CD4-positive, alpha-beta memory T cell (primary cell): ENCODE measurements around the gene TMEM38B. TPM values are rescaled to one million over a fixed set of nuclear protein-coding genes. Genes with fewer than 3 reads are reported as not detected.

Source experiments
- CTCF ChIA-PET: fragments of 350-600 bp; sonication (Branson Sonifier 250); formaldehyde crosslinking; loops from one replicate; lab custom pipeline; 2021; ENCODE audit warnings: inconsistent platforms; ENCODE audit not compliant: partially characterized antibody; lab: Charles Lee
- POLR2A ChIA-PET: fragments of 350-600 bp; sonication (Branson Sonifier 250); formaldehyde crosslinking; loops from one replicate; lab custom pipeline; 2021; ENCODE audit not compliant: partially characterized antibody; lab: Charles Lee
- DNase-seq, 5 donors: peaks; one replicate each; pipeline versions ENCODE4 v3.0.0 to v3.0.0-alpha.2; 2020 to 2022; ENCODE audit warnings: mixed read lengths in 1 of 5
- H3K27ac ChIP-seq: one replicate; pipeline ENCODE4 v1.7.0; 2013; ENCODE audit warnings: low read depth, low read length
- H3K27me3 ChIP-seq: 2 replicates; pipeline ENCODE4 v1.7.0; 2013; ENCODE audit warnings: mild to moderate bottlenecking, low read length, moderate library complexity; ENCODE audit not compliant: insufficient read depth
- H3K36me3 ChIP-seq: 2 replicates; pipeline ENCODE4 v1.7.0; 2013; ENCODE audit warnings: mild to moderate bottlenecking, low read length, moderate library complexity; ENCODE audit not compliant: insufficient read depth
- H3K4me1 ChIP-seq: 2 replicates; pipeline ENCODE4 v1.7.0; 2013; ENCODE audit warnings: mild to moderate bottlenecking, low read length, moderate library complexity; ENCODE audit not compliant: insufficient read depth
- H3K4me3 ChIP-seq, 2 donors: one replicate each; pipeline ENCODE4 v1.7.0; 2013; ENCODE audit warnings: low read length in 2 of 2, mild to moderate bottlenecking in 1 of 2
- H3K9me3 ChIP-seq, 2 donors: one replicate each; pipeline ENCODE4 v1.7.0; 2013; ENCODE audit warnings: low read length in 2 of 2, control low read depth in 1 of 2; ENCODE audit not compliant: control insufficient read depth in 1 of 2
- H3K27ac Mint-ChIP-seq, 7 donors: one replicate each; pipeline ENCODE4 v1.8.0; 2020 to 2021; ENCODE audit warnings: mixed read lengths in 7 of 7, mild to moderate bottlenecking in 6 of 7, inconsistent platforms in 3 of 7, moderate library complexity in 3 of 7
- H3K27me3 Mint-ChIP-seq, 2 donors: one replicate each; pipeline ENCODE4 v1.8.0; 2020 to 2021; ENCODE audit warnings: mixed read lengths in 2 of 2
- H3K36me3 Mint-ChIP-seq, 2 donors: one replicate each; pipeline ENCODE4 v1.8.0; 2020 to 2021; ENCODE audit warnings: mixed read lengths in 2 of 2, inconsistent platforms in 1 of 2, mild to moderate bottlenecking in 1 of 2
- H3K4me1 Mint-ChIP-seq, 4 donors: one replicate each; pipeline ENCODE4 v1.8.0; 2020 to 2021; ENCODE audit warnings: mixed read lengths in 4 of 4, mild to moderate bottlenecking in 1 of 4
- H3K4me3 Mint-ChIP-seq, 8 donors: one replicate each; pipeline ENCODE4 v1.8.0; 2020 to 2021; ENCODE audit warnings: mixed read lengths in 8 of 8, mild to moderate bottlenecking in 7 of 8, moderate library complexity in 6 of 8, inconsistent platforms in 3 of 8
- H3K9me3 Mint-ChIP-seq, 8 donors: one replicate each; pipeline ENCODE4 v1.8.0; 2020 to 2021; ENCODE audit warnings: mixed read lengths in 8 of 8, mild to moderate bottlenecking in 5 of 8, inconsistent platforms in 3 of 8, moderate library complexity in 1 of 8
- intact Hi-C: fragments of 100-400 bp; cut with micrococcal nuclease; formaldehyde crosslinking; loops from one replicate; pipeline ENCODE4 v1.15.1; 2023
- polyA plus RNA-seq, 2 donors: library from polyadenylated mRNA; unstranded; fragments of 300-500 nt; fragmentation: Illumina TruSeq; gene quantifications; one replicate each; pipeline ENCODE4 v1.2.3, GENCODE V29; 2021
- total RNA-seq, 2 experiments: library from RNA; stranded (reverse); gene quantifications; one replicate each; pipeline ENCODE4 v1.2.3, GENCODE V29; 2021

TMEM38B gene
- total and polyA plus RNA-seq, 4 experiments from 2014 or later, result 13.4 to 23.3 (median 17.3) TPM

GRCh38 chr9:105683688-105684275, 10.6 kb upstream of the TMEM38B start:
- Mint-ChIP-seq H3K36me3 (no peaks in the 10 kb centered on the region), H3K27ac (no peak overlapping the region), H3K27me3 (peaks cover 1 to 2% of the 10 kb centered on the region in 2 donors), H3K4me3 (no peak overlapping the region), H3K9me3 (no peaks in the 10 kb centered on the region), H3K4me1 (no peaks in the 10 kb centered on the region)
- H3K9me3 ChIP-seq, result no peaks in the 10 kb centered on the region
- no peaks in the 10 kb centered on the region for H3K27me3 ChIP-seq
- ChIA-PET POLR2A (no interaction called here), CTCF (no interaction called here)
- no peak for DNase-seq
- H3K36me3 ChIP-seq, result no peaks in the 10 kb centered on the region
- no peak overlapping the region for H3K27ac ChIP-seq
- no peaks in the 10 kb centered on the region for H3K4me1 ChIP-seq
- intact Hi-C loops, result no loop called here
- H3K4me3 ChIP-seq, result no peak overlapping the region

DNA sequence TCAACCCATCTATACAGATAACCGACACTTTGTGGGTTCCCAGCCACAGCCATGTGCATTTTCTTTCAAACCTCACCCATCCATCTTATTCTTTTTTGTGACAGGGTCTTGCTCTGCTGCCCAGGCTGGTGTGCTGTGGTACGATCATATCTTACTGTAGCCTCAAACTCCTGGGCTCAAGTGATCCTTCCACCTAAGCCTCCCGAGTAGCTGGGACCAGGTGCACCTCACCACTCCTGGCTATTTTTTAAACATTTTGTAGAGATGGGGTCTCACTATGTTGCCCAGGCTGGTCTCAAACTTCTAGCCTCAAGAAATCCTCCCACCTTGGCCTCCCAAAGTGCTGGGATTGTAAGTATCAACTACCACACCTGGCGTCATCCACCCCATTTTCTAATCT, 7.4 kb upstream of the TMEM38B start:
- Mint-ChIP-seq H3K36me3 (no peaks in the 10 kb centered on the region), H3K4me1 (no peaks in the 10 kb centered on the region), H3K27me3 (peaks cover 5 to 17% of the 10 kb centered on the region in 2 donors), H3K9me3 (no peaks in the 10 kb centered on the region), H3K27ac (no peak overlapping the region), H3K4me3 (no peak overlapping the region)
- ChIA-PET CTCF (no interaction called here), POLR2A (no interaction called here)
- Histone ChIP-seq H3K27me3 (peaks cover 4% of the 10 kb centered on the region), H3K36me3 (no peaks in the 10 kb centered on the region), H3K27ac (no peak overlapping the region), H3K4me3 (no peak overlapping the region), H3K4me1 (no peaks in the 10 kb centered on the region), H3K9me3 (no peaks in the 10 kb centered on the region)
- no peak for DNase-seq
- intact Hi-C loops, result no loop called here

GRCh38 chr9:105690742-105691141, 3.6 kb upstream of the TMEM38B start:
- H3K27me3 ChIP-seq, result peaks cover 11% of the 10 kb centered on the region
- no peak overlapping the region for H3K4me3 ChIP-seq
- H3K9me3 ChIP-seq, result no peaks in the 10 kb centered on the region
- Mint-ChIP-seq H3K4me1 (peaks cover 11 to 20% (median 14%) of the 10 kb centered on the region in 4 donors), H3K9me3 (no peaks in the 10 kb centered on the region), H3K27me3 (peaks cover 9 to 24% of the 10 kb centered on the region in 2 donors), H3K4me3 (no peak overlapping the region), H3K27ac (no peak overlapping the region), H3K36me3 (peaks cover 0 to 7% of the 10 kb centered on the region in 2 donors)
- DNase-seq, result no peak
- peaks cover 18% of the 10 kb centered on the region for H3K4me1 ChIP-seq
- ChIA-PET CTCF (no interaction called here), POLR2A (no interaction called here)
- H3K27ac ChIP-seq, result no peak overlapping the region
- intact Hi-C loops, result loop anchor here (5.0 to 10.0 kb wide), 4 partner anchors 33 to 1592 kb away; partner anchors contain the start of genes NIPSNAP3A and RAD23B
- no peaks in the 10 kb centered on the region for H3K36me3 ChIP-seq

DNA sequence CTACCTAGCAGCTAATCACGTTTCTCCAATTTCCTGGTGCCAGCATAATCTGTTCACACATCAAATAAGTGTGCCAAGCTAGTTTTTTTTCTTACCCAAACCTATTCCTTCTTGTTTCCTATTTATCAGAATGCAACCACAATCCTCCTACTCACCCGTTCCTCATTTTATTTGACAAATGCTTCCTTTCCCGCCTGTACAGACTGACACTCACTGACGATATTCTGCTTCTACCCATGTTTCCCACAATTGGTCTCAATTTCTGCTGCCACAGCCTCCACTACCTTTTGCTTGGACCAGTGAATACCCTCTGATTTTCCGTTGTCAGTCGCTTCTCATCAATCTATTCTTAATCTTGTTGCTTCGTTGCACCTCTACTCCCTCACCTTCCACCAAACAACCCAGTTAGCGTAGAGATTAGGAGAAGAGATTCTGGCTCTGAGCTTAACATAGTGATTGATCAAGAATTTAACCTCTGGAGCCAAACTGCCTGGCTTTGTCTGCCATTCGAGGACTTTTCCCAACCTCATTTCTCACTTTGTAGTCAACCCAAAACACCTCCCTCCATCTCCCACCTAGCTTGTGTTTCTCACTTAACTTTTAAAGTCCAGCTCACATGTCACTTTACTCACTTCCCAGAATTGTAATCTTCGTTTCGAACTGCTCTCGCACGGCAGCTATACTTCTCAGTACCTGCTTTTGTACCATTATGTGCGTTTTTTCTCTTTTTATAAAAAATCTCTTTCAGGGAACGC, 729 bp upstream of the TMEM38B start:
- H3K27me3 Mint-ChIP-seq, result peaks cover 7 to 22% of the 10 kb centered on the region in 2 donors
- no peaks in the 10 kb centered on the region for H3K9me3 ChIP-seq
- peaks cover 14 to 27% (median 21%) of the 10 kb centered on the region in 4 donors for H3K4me1 Mint-ChIP-seq
- H3K4me3 ChIP-seq, result peak overlapping the region; percentile 50 to 59
- DNase-seq, result peak in 4 of 5 donors; percentile 7 to 33 (median 19)
- H3K27ac ChIP-seq, result peak overlapping the region; percentile 37
- peaks cover 20% of the 10 kb centered on the region for H3K4me1 ChIP-seq
- H3K9me3 Mint-ChIP-seq, result no peaks in the 10 kb centered on the region
- intact Hi-C loops, result loop anchor here (2.0 to 10.0 kb wide), 9 partner anchors 25 to 1599 kb away; partner anchors contain the start of genes FKTN, NIPSNAP3A, RAD23B and SLC44A1
- H3K4me3 Mint-ChIP-seq, result peak overlapping the region; percentile 80 to 94 (median 88)
- H3K36me3 ChIP-seq, result no peaks in the 10 kb centered on the region
- H3K36me3 Mint-ChIP-seq, result peaks cover 0 to 7% of the 10 kb centered on the region in 2 donors
- POLR2A ChIA-PET, result interaction anchor here (1.4 kb wide), 2 partner anchors 14 to 946 kb away, joined by 4 to 5 read pairs; partner anchors contain the start of gene NIPSNAP3A
- H3K27me3 ChIP-seq, result peaks cover 11% of the 10 kb centered on the region
- CTCF ChIA-PET, result interaction anchor here (0.6 to 3.2 kb wide), 5 partner anchors 21 to 752 kb away, joined by 3 to 12 read pairs (median 3); no protein-coding TSS in a partner anchor
- H3K27ac Mint-ChIP-seq, result peak overlapping the region in 5 of 7 donors; percentile 43 to 68 (median 54)

- CTCF ChIA-PET, result interaction anchor here (1.7 to 3.2 kb wide), 2 partner anchors 23 to 87 kb away, joined by 8 to 12 read pairs; no protein-coding TSS in a partner anchor
- Histone ChIP-seq H3K27ac (peak overlapping the region; percentile 37), H3K9me3 (no peaks in the 10 kb centered on the region), H3K36me3 (no peaks in the 10 kb centered on the region), H3K27me3 (peaks cover 11% of the 10 kb centered on the region), H3K4me3 (peak overlapping the region; percentile 59 to 79), H3K4me1 (peaks cover 21% of the 10 kb centered on the region)
- H3K36me3 Mint-ChIP-seq, result peaks cover 0 to 7% of the 10 kb centered on the region in 2 donors
- peak overlapping the region; percentile 86 to 96 (median 90) for H3K4me3 Mint-ChIP-seq
- no peaks in the 10 kb centered on the region for H3K9me3 Mint-ChIP-seq
- peaks cover 4 to 17% of the 10 kb centered on the region in 2 donors for H3K27me3 Mint-ChIP-seq
- peak overlapping the region; percentile 63 to 85 (median 76) for H3K27ac Mint-ChIP-seq
- POLR2A ChIA-PET, result interaction anchor here (1.2 to 1.4 kb wide), 3 partner anchors 13 to 948 kb away, joined by 4 to 5 read pairs (median 5); partner anchors contain the start of genes NIPSNAP3A and SLC44A1
- peak; percentile 54 to 63 (median 56) for DNase-seq
- intact Hi-C loops, result loop anchor here (2.0 to 10.0 kb wide), 9 partner anchors 24 to 1600 kb away; partner anchors contain the start of genes FKTN, NIPSNAP3A, RAD23B and SLC44A1
- H3K4me1 Mint-ChIP-seq, result peaks cover 16 to 36% (median 23%) of the 10 kb centered on the region in 4 donors
These were observed 674 bp downstream of the TMEM38B start for GRCh38 chr9:105694848-105695581.

GRCh38 chr9:105696219-105696793, 2.0 kb downstream of the TMEM38B start:
- ChIA-PET POLR2A (no interaction called here), CTCF (no interaction called here)
- peaks cover 11% of the 10 kb centered on the region for H3K27me3 ChIP-seq
- intact Hi-C loops, result loop anchor here (10.0 kb wide), 1 partner anchor 242 kb away; no protein-coding TSS in a partner anchor
- peaks cover 16 to 36% (median 24%) of the 10 kb centered on the region in 4 donors for H3K4me1 Mint-ChIP-seq
- peaks cover 4 to 11% of the 10 kb centered on the region in 2 donors for H3K27me3 Mint-ChIP-seq
- H3K9me3 ChIP-seq, result no peaks in the 10 kb centered on the region
- no peaks in the 10 kb centered on the region for H3K36me3 ChIP-seq
- no peak overlapping the region for H3K4me3 ChIP-seq
- peaks cover 28% of the 10 kb centered on the region for H3K4me1 ChIP-seq
- no peak overlapping the region for H3K27ac Mint-ChIP-seq
- H3K9me3 Mint-ChIP-seq, result no peaks in the 10 kb centered on the region
- no peak overlapping the region for H3K27ac ChIP-seq
- H3K36me3 Mint-ChIP-seq, result peaks cover 0 to 7% of the 10 kb centered on the region in 2 donors
- DNase-seq, result no peak
- H3K4me3 Mint-ChIP-seq, result no peak overlapping the region
